Measurements from ENCODE around the gene FOXO1. TPM values are rescaled to one million over a fixed set of nuclear protein-coding genes. Genes with fewer than 3 reads are reported as not detected.
A peak's percentile ranks its signal among the peaks of the same experiment; 100 is the strongest.

The FOXO1 gene
- total and polyA plus RNA-seq, 5 donors from 2014 or later: 45.5 to 119 (median 82.2) TPM

DNA sequence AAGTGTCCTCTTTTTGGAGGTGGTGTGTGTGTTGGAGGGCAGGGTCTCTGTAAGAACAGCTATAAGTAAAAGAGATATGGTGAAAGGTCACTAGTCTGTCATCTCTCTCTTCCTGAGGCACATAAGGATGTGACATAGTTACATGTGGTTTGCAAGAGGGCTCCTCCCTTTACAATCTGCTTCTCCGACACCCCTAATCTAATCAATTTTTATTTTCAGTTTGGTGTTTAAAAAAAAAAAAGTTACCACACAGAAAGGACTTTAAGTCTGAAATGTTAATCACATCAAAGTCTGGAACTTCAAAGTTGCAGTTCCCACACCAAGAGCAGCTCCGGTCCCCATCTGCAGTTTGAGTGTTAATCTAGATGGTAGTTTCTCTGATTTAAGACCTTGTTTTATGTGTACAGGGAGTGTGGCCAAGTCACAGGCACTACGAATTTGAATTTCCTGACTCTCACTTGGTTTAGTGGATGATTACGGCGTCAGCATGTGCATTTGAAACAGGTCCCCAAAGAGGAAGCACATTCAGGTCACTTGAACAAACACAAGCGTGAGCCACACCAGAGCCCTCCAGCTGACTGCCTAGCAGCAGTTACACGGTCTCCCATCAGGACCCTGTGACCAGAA, 53.1 kb downstream of the FOXO1 start:
- Histone ChIP-seq H3K27ac (ENCODE audit: insufficient read depth, low read length, poor library complexity, severe bottlenecking) (peak overlapping the region; percentile 92), H3K36me3 (ENCODE audit: control insufficient read depth, insufficient read depth, low read length) (peaks cover under 1% of the 10 kb centered on the region), H3K27me3 (ENCODE audit: control insufficient read depth, insufficient read depth, low read length) (no peaks in the 10 kb centered on the region), H3K4me3 (ENCODE audit: low read depth, low read length) (peak overlapping the region; percentile 84), H3K4me1 (ENCODE audit: control insufficient read depth, insufficient read depth, low read length, poor library complexity, severe bottlenecking) (peaks cover 99% of the 10 kb centered on the region), H3K9me3 (ENCODE audit: control insufficient read depth in 2 of 2, low read length in 2 of 2) (no peaks in the 10 kb centered on the region)
- Mint-ChIP-seq H3K4me3 (peak overlapping the region; percentile 70 to 93 (median 84)), H3K9me3 (no peaks in the 10 kb centered on the region), H3K4me1 (peaks cover 37 to 96% (median 77%) of the 10 kb centered on the region in 4 donors), H3K27me3 (no peaks in the 10 kb centered on the region), H3K36me3 (peaks cover 25% of the 10 kb centered on the region), H3K27ac (peak overlapping the region; percentile 89 to 99 (median 95))
- peak; percentile 39 to 88 (median 76) for DNase-seq
- ATAC-seq (ENCODE audit: low read depth in 2 of 2): peak; percentile 81

DNA sequence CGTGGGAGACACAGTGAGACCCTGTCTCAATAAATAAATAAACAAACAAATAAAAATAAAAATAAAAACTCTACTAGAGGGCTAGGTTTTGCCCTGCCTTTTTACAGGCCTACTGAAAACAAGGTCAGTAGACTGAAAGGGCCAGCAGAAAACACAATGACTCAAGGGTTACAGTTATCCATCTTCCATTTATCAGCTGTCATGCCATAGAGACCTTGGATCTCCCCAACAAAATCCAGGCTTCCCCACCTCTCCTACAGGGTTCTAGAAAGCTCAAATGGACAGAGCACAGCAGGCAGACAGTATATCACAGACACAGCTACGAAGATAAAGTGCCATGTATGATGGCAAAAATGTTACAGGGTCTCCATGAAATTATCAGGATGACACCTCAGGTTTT, 54.4 kb downstream of the FOXO1 start:
- H3K4me3 ChIP-seq (ENCODE audit: low read depth, low read length): peak overlapping the region; percentile 84
- ATAC-seq (ENCODE audit: low read depth in 2 of 2) (no peak), DNase-seq (no peak)
- no peaks in the 10 kb centered on the region for H3K9me3 ChIP-seq (ENCODE audit: control insufficient read depth in 2 of 2, low read length in 2 of 2)
- Mint-ChIP-seq H3K4me3 (peak overlapping the region; percentile 55 to 87 (median 75)), H3K27me3 (no peaks in the 10 kb centered on the region), H3K27ac (peak overlapping the region; percentile 88 to 95 (median 89)), H3K9me3 (no peaks in the 10 kb centered on the region), H3K4me1 (peaks cover 47 to 94% (median 78%) of the 10 kb centered on the region in 4 donors), H3K36me3 (peaks cover 29% of the 10 kb centered on the region)
- no peaks in the 10 kb centered on the region for H3K27me3 ChIP-seq (ENCODE audit: control insufficient read depth, insufficient read depth, low read length)
- peaks cover 4% of the 10 kb centered on the region for H3K36me3 ChIP-seq (ENCODE audit: control insufficient read depth, insufficient read depth, low read length)
- H3K4me1 ChIP-seq (ENCODE audit: control insufficient read depth, insufficient read depth, low read length, poor library complexity, severe bottlenecking): peaks cover 97% of the 10 kb centered on the region
- H3K27ac ChIP-seq (ENCODE audit: insufficient read depth, low read length, poor library complexity, severe bottlenecking): peak overlapping the region; percentile 92

DNA sequence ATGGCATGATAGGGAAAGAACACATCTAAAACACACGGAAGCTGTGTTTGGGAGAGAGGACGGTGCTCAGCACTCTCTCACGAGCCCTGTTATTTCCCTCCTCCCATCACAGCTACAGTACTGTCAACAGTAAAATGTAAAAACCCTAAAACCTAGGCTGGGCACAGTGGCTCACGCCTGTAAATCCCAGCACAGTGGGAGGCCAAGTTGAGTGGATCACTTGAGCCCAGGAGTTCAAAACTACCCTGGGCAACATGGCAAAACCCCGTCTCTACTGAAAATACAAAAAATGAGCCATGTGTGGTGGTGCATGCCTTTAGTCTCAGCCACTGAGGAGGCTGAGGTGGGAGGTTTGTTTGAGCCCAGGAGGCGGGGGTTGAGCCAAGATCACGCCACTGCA, 54.8 kb downstream of the FOXO1 start:
- no peaks in the 10 kb centered on the region for H3K9me3 Mint-ChIP-seq
- H3K4me3 Mint-ChIP-seq: peak overlapping the region; percentile 17 to 76 (median 57)
- peak overlapping the region; percentile 21 for H3K4me3 ChIP-seq (ENCODE audit: low read depth, low read length)
- no peaks in the 10 kb centered on the region for H3K27me3 Mint-ChIP-seq
- H3K27me3 ChIP-seq (ENCODE audit: control insufficient read depth, insufficient read depth, low read length): no peaks in the 10 kb centered on the region
- peaks cover 97% of the 10 kb centered on the region for H3K4me1 ChIP-seq (ENCODE audit: control insufficient read depth, insufficient read depth, low read length, poor library complexity, severe bottlenecking)
- no peak for DNase-seq
- ATAC-seq (ENCODE audit: low read depth in 2 of 2): no peak
- peaks cover 48 to 94% (median 79%) of the 10 kb centered on the region in 4 donors for H3K4me1 Mint-ChIP-seq
- peaks cover 4% of the 10 kb centered on the region for H3K36me3 ChIP-seq (ENCODE audit: control insufficient read depth, insufficient read depth, low read length)
- H3K27ac ChIP-seq (ENCODE audit: insufficient read depth, low read length, poor library complexity, severe bottlenecking): peak overlapping the region; percentile 92
- peaks cover 33% of the 10 kb centered on the region for H3K36me3 Mint-ChIP-seq
- H3K9me3 ChIP-seq (ENCODE audit: control insufficient read depth in 2 of 2, low read length in 2 of 2): no peaks in the 10 kb centered on the region
- peak overlapping the region; percentile 86 to 95 (median 90) for H3K27ac Mint-ChIP-seq

DNA sequence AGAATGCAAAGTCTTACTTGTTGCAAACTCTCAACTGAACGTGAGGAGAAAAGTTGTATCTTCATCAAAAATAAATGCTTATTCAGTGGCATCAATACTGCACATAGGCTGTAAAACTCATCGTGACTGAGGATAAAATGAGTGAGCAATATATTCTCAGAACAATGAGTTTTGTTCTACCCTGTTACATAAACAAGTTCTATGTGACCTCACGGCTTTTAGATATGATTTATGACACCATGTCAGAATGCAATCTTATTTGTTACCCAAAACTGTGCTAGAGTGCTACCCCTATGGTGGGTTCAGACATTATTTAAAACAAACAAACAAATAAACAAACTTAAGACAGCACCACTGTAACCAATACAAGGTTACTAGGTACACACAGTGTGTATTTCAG, 55.4 kb downstream of the FOXO1 start:
- Mint-ChIP-seq H3K4me3 (peak overlapping the region in 3 of 4 donors; percentile 5 to 70 (median 17)), H3K4me1 (peaks cover 44 to 94% (median 78%) of the 10 kb centered on the region in 4 donors), H3K27me3 (no peaks in the 10 kb centered on the region), H3K9me3 (no peaks in the 10 kb centered on the region), H3K36me3 (peaks cover 33% of the 10 kb centered on the region), H3K27ac (peak overlapping the region; percentile 86 to 95 (median 90))
- Histone ChIP-seq H3K27me3 (ENCODE audit: control insufficient read depth, insufficient read depth, low read length) (no peaks in the 10 kb centered on the region), H3K36me3 (ENCODE audit: control insufficient read depth, insufficient read depth, low read length) (peaks cover 4% of the 10 kb centered on the region), H3K9me3 (ENCODE audit: control insufficient read depth in 2 of 2, low read length in 2 of 2) (no peaks in the 10 kb centered on the region), H3K4me3 (ENCODE audit: low read depth, low read length) (peak overlapping the region; percentile 21), H3K4me1 (ENCODE audit: control insufficient read depth, insufficient read depth, low read length, poor library complexity, severe bottlenecking) (peaks cover 97% of the 10 kb centered on the region), H3K27ac (ENCODE audit: insufficient read depth, low read length, poor library complexity, severe bottlenecking) (peak overlapping the region; percentile 92)
- DNase-seq (no peak), ATAC-seq (ENCODE audit: low read depth in 2 of 2) (no peak)

DNA sequence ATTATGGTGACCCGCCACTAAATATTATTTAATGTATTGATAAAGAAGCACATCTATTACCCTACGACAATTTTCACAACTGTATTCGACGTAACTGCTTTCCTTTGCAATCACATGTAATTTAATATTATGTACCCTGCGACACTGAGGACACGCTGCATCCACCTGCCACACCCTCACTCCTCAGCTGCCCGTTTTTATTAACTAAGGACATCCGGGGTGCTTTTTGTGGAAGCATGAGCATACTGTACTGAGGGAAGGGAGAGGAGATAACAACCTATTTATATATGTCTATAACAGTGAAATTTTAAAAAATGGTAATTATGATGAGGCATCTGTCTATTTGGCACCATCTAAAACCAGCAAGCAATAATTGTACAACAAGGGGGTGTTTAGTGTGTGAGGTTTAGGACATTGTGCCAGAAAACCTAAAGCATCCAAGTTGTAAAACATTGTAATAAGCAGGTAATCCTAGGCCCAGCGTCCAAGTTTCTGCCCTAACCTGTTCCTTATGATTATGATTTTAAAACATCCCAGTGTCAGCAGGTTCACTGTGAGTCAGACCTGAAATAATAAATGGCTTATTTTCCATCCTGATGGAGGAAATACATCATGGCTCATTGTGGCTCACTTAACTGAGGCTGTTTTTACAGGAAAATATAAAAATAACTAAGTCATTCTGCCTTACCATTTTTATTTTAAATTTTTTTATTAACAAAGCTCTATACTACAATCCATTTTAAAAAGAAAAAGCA, 56.3 kb downstream of the FOXO1 start:
- Histone ChIP-seq H3K27ac (ENCODE audit: insufficient read depth, low read length, poor library complexity, severe bottlenecking) (peak overlapping the region; percentile 92), H3K27me3 (ENCODE audit: control insufficient read depth, insufficient read depth, low read length) (no peaks in the 10 kb centered on the region), H3K4me1 (ENCODE audit: control insufficient read depth, insufficient read depth, low read length, poor library complexity, severe bottlenecking) (peaks cover 97% of the 10 kb centered on the region), H3K4me3 (ENCODE audit: low read depth, low read length) (peak overlapping the region; percentile 21), H3K36me3 (ENCODE audit: control insufficient read depth, insufficient read depth, low read length) (peaks cover 4% of the 10 kb centered on the region), H3K9me3 (ENCODE audit: control insufficient read depth in 2 of 2, low read length in 2 of 2) (no peaks in the 10 kb centered on the region)
- no peak for DNase-seq
- Mint-ChIP-seq H3K9me3 (no peaks in the 10 kb centered on the region), H3K4me3 (peak overlapping the region in 2 of 4 donors; percentile 21 to 26), H3K36me3 (peaks cover 28% of the 10 kb centered on the region), H3K4me1 (peaks cover 42 to 94% (median 78%) of the 10 kb centered on the region in 4 donors), H3K27me3 (no peaks in the 10 kb centered on the region), H3K27ac (peak overlapping the region; percentile 45 to 95 (median 49))
- no peak for ATAC-seq (ENCODE audit: low read depth in 2 of 2)

DNA sequence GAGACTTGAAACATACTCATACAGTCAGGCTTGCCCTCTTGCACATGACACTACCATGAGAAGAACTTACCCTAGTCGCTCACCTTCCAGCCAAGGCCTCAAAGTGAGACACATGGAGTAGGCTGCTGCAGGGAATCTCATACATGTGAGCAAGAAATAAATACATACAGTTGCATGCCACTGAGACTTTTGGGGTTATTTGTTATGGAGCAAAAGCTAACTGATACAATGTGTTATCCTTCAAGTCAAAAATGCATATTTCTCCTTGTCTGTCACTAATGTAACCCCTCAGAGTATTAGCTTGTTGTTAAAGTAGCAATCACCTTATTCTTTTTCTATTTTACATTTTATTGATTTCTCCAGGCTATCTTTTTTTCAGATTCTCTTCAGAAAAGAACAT, 58.1 kb downstream of the FOXO1 start:
- H3K9me3 ChIP-seq (ENCODE audit: control insufficient read depth in 2 of 2, low read length in 2 of 2): no peaks in the 10 kb centered on the region
- H3K27me3 ChIP-seq (ENCODE audit: control insufficient read depth, insufficient read depth, low read length): no peaks in the 10 kb centered on the region
- no peaks in the 10 kb centered on the region for H3K27me3 Mint-ChIP-seq
- peak overlapping the region; percentile 37 to 85 (median 53) for H3K4me3 Mint-ChIP-seq
- H3K36me3 ChIP-seq (ENCODE audit: control insufficient read depth, insufficient read depth, low read length): peaks cover 4% of the 10 kb centered on the region
- H3K4me3 ChIP-seq (ENCODE audit: low read depth, low read length): peak overlapping the region; percentile 43
- no peak overlapping the region for H3K27ac ChIP-seq (ENCODE audit: insufficient read depth, low read length, poor library complexity, severe bottlenecking)
- H3K4me1 Mint-ChIP-seq: peaks cover 46 to 90% (median 77%) of the 10 kb centered on the region in 4 donors
- H3K27ac Mint-ChIP-seq: peak overlapping the region; percentile 67 to 90 (median 76)
- ATAC-seq (ENCODE audit: low read depth in 2 of 2) (no peak), DNase-seq (no peak)
- H3K4me1 ChIP-seq (ENCODE audit: control insufficient read depth, insufficient read depth, low read length, poor library complexity, severe bottlenecking): peaks cover 96% of the 10 kb centered on the region
- H3K36me3 Mint-ChIP-seq: peaks cover 22% of the 10 kb centered on the region
- no peaks in the 10 kb centered on the region for H3K9me3 Mint-ChIP-seq

DNA sequence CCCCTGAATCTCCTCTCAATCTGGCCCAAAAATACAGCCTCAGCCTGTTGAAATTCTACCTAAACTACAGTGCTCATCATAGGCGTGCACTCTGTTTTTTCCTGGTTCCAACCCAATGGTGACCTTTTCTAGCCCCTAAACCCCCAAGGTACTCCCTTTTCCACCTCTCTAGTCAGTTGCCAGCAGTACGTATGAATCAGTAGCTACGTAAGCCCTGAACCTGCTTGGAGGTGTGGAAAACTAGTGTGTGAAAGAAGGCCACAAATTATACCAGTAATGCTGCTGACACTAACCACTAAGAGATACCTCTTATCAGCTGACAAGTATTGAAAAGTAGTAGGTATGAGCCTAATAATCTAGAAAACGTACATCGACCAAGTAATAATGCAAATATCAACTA, 60.9 kb downstream of the FOXO1 start:
- Histone ChIP-seq H3K27me3 (ENCODE audit: control insufficient read depth, insufficient read depth, low read length) (no peaks in the 10 kb centered on the region), H3K4me1 (ENCODE audit: control insufficient read depth, insufficient read depth, low read length, poor library complexity, severe bottlenecking) (peaks cover 96% of the 10 kb centered on the region), H3K36me3 (ENCODE audit: control insufficient read depth, insufficient read depth, low read length) (peaks cover 4% of the 10 kb centered on the region), H3K4me3 (ENCODE audit: low read depth, low read length) (peak overlapping the region; percentile 39), H3K9me3 (ENCODE audit: control insufficient read depth in 2 of 2, low read length in 2 of 2) (no peaks in the 10 kb centered on the region), H3K27ac (ENCODE audit: insufficient read depth, low read length, poor library complexity, severe bottlenecking) (no peak overlapping the region)
- H3K36me3 Mint-ChIP-seq: peaks cover 16% of the 10 kb centered on the region
- H3K9me3 Mint-ChIP-seq: no peaks in the 10 kb centered on the region
- H3K4me1 Mint-ChIP-seq: peaks cover 46 to 90% (median 73%) of the 10 kb centered on the region in 4 donors
- DNase-seq (no peak), ATAC-seq (ENCODE audit: low read depth in 2 of 2) (no peak)
- peak overlapping the region; percentile 16 to 76 (median 58) for H3K4me3 Mint-ChIP-seq
- peak overlapping the region; percentile 44 to 92 (median 65) for H3K27ac Mint-ChIP-seq
- no peaks in the 10 kb centered on the region for H3K27me3 Mint-ChIP-seq

All from CD4-positive, CD25-positive, alpha-beta regulatory T cell (primary cell).